Measurements from ENCODE around the gene ZNF831. TPM values are rescaled to one million over a fixed set of nuclear protein-coding genes. Genes with fewer than 3 reads are reported as not detected.

ZNF831 gene
- total RNA-seq, 1 experiment from 2014 or later = 0.04 TPM

GRCh38 chr20:59210186-59210585, 46.6 kb downstream of the ZNF831 start:
- no peak for DNase-seq (ENCODE audit: low spot score)
- Mint-ChIP-seq H3K9me3 (no peaks in the 10 kb centered on the region), H3K27me3 (ENCODE audit: low read depth) (peaks cover 5% of the 10 kb centered on the region), H3K4me1 (peaks cover 20% of the 10 kb centered on the region), H3K4me3 (no peak overlapping the region), H3K36me3 (no peaks in the 10 kb centered on the region), H3K27ac (no peak overlapping the region)
- no peak for ATAC-seq
- CTCF ChIA-PET = interaction anchor here (1.9 kb wide), 1 partner anchor 12 kb away, joined by 12 read pairs; no protein-coding TSS in a partner anchor
- POLR2A ChIA-PET = no interaction called here
- no peak for TF ChIP-seq OVOL2 (CRISPR knock-in tag; IDR thresholded peaks at IDR 0.05; ENCODE audit: borderline replicate concordance)

GRCh38 chr20:59211208-59211765, 47.7 kb downstream of the ZNF831 start:
- ChIA-PET CTCF (interaction anchor here (1.9 kb wide), 1 partner anchor 11 kb away, joined by 12 read pairs; no protein-coding TSS in a partner anchor), POLR2A (no interaction called here)
- Mint-ChIP-seq H3K9me3 (no peaks in the 10 kb centered on the region), H3K36me3 (no peaks in the 10 kb centered on the region), H3K27me3 (ENCODE audit: low read depth) (peaks cover 5% of the 10 kb centered on the region), H3K4me1 (peaks cover 13% of the 10 kb centered on the region), H3K27ac (no peak overlapping the region), H3K4me3 (no peak overlapping the region)
- TF ChIP-seq RORB (CRISPR knock-in tag; IDR thresholded peaks at IDR 0.05) (no peak), ETV6 (CRISPR knock-in tag; IDR thresholded peaks at IDR 0.05) (no peak), CREM (CRISPR knock-in tag; IDR thresholded peaks at IDR 0.05) (no peak), JUN (CRISPR knock-in tag; IDR thresholded peaks at IDR 0.05) (no peak), CREB1 (CRISPR knock-in tag; IDR thresholded peaks at IDR 0.05) (no peak), CBFB (CRISPR knock-in tag; IDR thresholded peaks at IDR 0.05; ENCODE audit: low read depth) (no peak), ELF4 (CRISPR knock-in tag; IDR thresholded peaks at IDR 0.05; ENCODE audit: low read depth) (no peak), FOXP4 (CRISPR knock-in tag; IDR thresholded peaks at IDR 0.05) (no peak), HMGA2 (CRISPR knock-in tag; IDR thresholded peaks at IDR 0.05) (no peak)
- TF ChIP-seq, protein P1, sequence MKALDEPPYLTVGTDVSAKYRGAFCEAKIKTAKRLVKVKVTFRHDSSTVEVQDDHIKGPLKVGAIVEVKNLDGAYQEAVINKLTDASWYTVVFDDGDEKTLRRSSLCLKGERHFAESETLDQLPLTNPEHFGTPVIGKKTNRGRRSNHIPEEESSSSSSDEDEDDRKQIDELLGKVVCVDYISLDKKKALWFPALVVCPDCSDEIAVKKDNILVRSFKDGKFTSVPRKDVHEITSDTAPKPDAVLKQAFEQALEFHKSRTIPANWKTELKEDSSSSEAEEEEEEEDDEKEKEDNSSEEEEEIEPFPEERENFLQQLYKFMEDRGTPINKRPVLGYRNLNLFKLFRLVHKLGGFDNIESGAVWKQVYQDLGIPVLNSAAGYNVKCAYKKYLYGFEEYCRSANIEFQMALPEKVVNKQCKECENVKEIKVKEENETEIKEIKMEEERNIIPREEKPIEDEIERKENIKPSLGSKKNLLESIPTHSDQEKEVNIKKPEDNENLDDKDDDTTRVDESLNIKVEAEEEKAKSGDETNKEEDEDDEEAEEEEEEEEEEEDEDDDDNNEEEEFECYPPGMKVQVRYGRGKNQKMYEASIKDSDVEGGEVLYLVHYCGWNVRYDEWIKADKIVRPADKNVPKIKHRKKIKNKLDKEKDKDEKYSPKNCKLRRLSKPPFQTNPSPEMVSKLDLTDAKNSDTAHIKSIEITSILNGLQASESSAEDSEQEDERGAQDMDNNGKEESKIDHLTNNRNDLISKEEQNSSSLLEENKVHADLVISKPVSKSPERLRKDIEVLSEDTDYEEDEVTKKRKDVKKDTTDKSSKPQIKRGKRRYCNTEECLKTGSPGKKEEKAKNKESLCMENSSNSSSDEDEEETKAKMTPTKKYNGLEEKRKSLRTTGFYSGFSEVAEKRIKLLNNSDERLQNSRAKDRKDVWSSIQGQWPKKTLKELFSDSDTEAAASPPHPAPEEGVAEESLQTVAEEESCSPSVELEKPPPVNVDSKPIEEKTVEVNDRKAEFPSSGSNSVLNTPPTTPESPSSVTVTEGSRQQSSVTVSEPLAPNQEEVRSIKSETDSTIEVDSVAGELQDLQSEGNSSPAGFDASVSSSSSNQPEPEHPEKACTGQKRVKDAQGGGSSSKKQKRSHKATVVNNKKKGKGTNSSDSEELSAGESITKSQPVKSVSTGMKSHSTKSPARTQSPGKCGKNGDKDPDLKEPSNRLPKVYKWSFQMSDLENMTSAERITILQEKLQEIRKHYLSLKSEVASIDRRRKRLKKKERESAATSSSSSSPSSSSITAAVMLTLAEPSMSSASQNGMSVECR (CRISPR knock-in tag; IDR thresholded peaks at IDR 0.05; ENCODE audit: borderline replicate concordance) = no peak
- TF ChIP-seq, protein P2, sequence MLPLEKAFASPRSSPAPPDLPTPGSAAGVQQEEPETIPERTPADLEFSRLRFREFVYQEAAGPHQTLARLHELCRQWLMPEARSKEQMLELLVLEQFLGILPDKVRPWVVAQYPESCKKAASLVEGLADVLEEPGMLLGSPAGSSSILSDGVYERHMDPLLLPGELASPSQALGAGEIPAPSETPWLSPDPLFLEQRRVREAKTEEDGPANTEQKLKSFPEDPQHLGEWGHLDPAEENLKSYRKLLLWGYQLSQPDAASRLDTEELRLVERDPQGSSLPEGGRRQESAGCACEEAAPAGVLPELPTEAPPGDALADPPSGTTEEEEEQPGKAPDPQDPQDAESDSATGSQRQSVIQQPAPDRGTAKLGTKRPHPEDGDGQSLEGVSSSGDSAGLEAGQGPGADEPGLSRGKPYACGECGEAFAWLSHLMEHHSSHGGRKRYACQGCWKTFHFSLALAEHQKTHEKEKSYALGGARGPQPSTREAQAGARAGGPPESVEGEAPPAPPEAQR (CRISPR knock-in tag; IDR thresholded peaks at IDR 0.05) = no peak
- TF ChIP-seq, protein P3, sequence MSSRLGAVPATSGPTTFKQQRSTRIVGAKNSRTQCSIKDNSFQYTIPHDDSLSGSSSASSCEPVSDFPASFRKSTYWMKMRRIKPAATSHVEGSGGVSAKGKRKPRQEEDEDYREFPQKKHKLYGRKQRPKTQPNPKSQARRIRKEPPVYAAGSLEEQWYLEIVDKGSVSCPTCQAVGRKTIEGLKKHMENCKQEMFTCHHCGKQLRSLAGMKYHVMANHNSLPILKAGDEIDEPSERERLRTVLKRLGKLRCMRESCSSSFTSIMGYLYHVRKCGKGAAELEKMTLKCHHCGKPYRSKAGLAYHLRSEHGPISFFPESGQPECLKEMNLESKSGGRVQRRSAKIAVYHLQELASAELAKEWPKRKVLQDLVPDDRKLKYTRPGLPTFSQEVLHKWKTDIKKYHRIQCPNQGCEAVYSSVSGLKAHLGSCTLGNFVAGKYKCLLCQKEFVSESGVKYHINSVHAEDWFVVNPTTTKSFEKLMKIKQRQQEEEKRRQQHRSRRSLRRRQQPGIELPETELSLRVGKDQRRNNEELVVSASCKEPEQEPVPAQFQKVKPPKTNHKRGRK (CRISPR knock-in tag; IDR thresholded peaks at IDR 0.05; ENCODE audit: borderline replicate concordance) = no peak
- TF ChIP-seq, protein P4, sequence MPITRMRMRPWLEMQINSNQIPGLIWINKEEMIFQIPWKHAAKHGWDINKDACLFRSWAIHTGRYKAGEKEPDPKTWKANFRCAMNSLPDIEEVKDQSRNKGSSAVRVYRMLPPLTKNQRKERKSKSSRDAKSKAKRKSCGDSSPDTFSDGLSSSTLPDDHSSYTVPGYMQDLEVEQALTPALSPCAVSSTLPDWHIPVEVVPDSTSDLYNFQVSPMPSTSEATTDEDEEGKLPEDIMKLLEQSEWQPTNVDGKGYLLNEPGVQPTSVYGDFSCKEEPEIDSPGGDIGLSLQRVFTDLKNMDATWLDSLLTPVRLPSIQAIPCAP (CRISPR knock-in tag; IDR thresholded peaks at IDR 0.05) = no peak
- no peak for DNase-seq (ENCODE audit: low spot score)
- ATAC-seq = no peak

Measured in WTC11 (cell line).